ENCODE results near the gene CWC15.

Gene CWC15

DNA sequence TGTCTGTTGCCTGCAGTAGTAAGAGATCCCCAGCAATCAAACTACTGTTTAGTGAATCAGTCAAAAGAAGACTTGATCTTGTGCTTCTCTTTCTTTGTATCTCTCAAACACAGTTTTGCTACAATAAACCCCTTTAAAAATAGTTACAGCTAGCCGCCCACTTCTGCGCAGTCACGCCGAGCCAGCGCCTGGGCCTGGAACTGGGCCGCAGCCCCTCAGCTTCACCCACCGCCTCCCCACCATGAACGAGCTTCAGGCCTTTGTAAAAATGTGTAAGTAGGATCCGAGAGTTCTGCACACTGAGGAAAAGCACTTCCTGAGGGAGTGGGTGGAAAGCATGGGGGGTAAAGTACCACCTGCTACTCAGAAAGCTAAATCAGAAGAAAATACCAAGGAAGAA is 60.5 kb downstream of the CWC15 start:
- no peak for DNase-seq
